Chondrocyte (in vitro differentiated cells): ENCODE data around the gene PPM1H. TPM values are rescaled to one million over a fixed set of nuclear protein-coding genes. Genes with fewer than 3 reads are reported as not detected.
"Not testable (repeated sequence)": the region's sequence is repeated elsewhere in the genome, so short reads cannot be mapped to it uniquely, and the experiment has no call there.

ENCODE experiments used
- DNase-seq: peaks from one replicate; pipeline ENCODE4 v3.0.0; 2021; ENCODE audit warnings: mixed read lengths, low spot score
- H3K27ac Mint-ChIP-seq: one replicate; pipeline ENCODE4 v1.8.0; 2021; ENCODE audit warnings: mild to moderate bottlenecking, moderate library complexity, mixed read lengths; ENCODE audit not compliant: unreplicated experiment
- H3K27me3 Mint-ChIP-seq: 2 replicates; pipeline ENCODE4 v1.8.0; 2021; ENCODE audit warnings: low read depth, mixed read lengths
- H3K36me3 Mint-ChIP-seq: 2 replicates; pipeline ENCODE4 v1.8.0; 2021; ENCODE audit warnings: low read depth, mixed read lengths
- H3K4me1 Mint-ChIP-seq: 2 replicates; pipeline ENCODE4 v1.8.0; 2021; ENCODE audit warnings: low read depth, mild to moderate bottlenecking, mixed read lengths
- H3K4me3 Mint-ChIP-seq: one replicate; pipeline ENCODE4 v1.8.0; 2021; ENCODE audit warnings: mild to moderate bottlenecking, moderate library complexity, mixed read lengths; ENCODE audit not compliant: unreplicated experiment
- H3K9me3 Mint-ChIP-seq: 2 replicates; pipeline ENCODE4 v1.8.0; 2021; ENCODE audit warnings: low read depth, mixed read lengths
- CTCF ChIP-seq: fragments of 200-600 bp; sonication (generic); IDR thresholded peaks from 2 replicates; pipeline ENCODE4 v1.5.0; 2021; ENCODE audit warnings: antibody characterized with exemption, mild to moderate bottlenecking, moderate library complexity
- total RNA-seq: library from RNA; stranded (reverse); gene quantifications from 3 replicates; pipeline ENCODE4 v1.2.1, GENCODE V29; 2021

PPM1H gene
- total RNA-seq, 1 donor from 2014 or later: 34.3 TPM

- Mint-ChIP-seq H3K27me3 (no peaks in the 10 kb centered on the region), H3K36me3 (peaks cover 14% of the 10 kb centered on the region), H3K4me3 (no peak overlapping the region), H3K4me1 (peaks cover 6% of the 10 kb centered on the region), H3K9me3 (peaks cover 2% of the 10 kb centered on the region), H3K27ac (no peak overlapping the region)
- DNase-seq: no peak
- TF ChIP-seq CTCF: peak; percentile 24
Observed at GRCh38 chr12:62827042-62827441, 107.9 kb downstream of the PPM1H start.

- peaks cover 27% of the 10 kb centered on the region for H3K4me1 Mint-ChIP-seq
- H3K9me3 Mint-ChIP-seq: no peaks in the 10 kb centered on the region
- peak; percentile 51 for TF ChIP-seq CTCF
- H3K27ac Mint-ChIP-seq: peak overlapping the region; percentile 88
- peak overlapping the region; percentile 49 for H3K4me3 Mint-ChIP-seq
- no peaks in the 10 kb centered on the region for H3K27me3 Mint-ChIP-seq
- H3K36me3 Mint-ChIP-seq: peaks cover 2% of the 10 kb centered on the region
- no peak for DNase-seq
Observed at GRCh38 chr12:62817556-62818271, 117.2 kb downstream of the PPM1H start.

- no peaks in the 10 kb centered on the region for H3K27me3 Mint-ChIP-seq
- H3K27ac Mint-ChIP-seq: no peak overlapping the region
- H3K9me3 Mint-ChIP-seq: no peaks in the 10 kb centered on the region
- peaks cover 38% of the 10 kb centered on the region for H3K4me1 Mint-ChIP-seq
- no peaks in the 10 kb centered on the region for H3K36me3 Mint-ChIP-seq
- no peak overlapping the region for H3K4me3 Mint-ChIP-seq
- no peak for DNase-seq
- no peak for TF ChIP-seq CTCF
Observed at GRCh38 chr12:62814243-62814642, 120.7 kb downstream of the PPM1H start.

GRCh38 chr12:62813031-62813829 is 121.7 kb downstream of the PPM1H start:
- H3K27ac Mint-ChIP-seq: no peak overlapping the region
- H3K27me3 Mint-ChIP-seq: no peaks in the 10 kb centered on the region
- H3K4me3 Mint-ChIP-seq: no peak overlapping the region
- no peaks in the 10 kb centered on the region for H3K36me3 Mint-ChIP-seq
- peak; percentile 85 for TF ChIP-seq CTCF
- H3K9me3 Mint-ChIP-seq: no peaks in the 10 kb centered on the region
- H3K4me1 Mint-ChIP-seq: peaks cover 35% of the 10 kb centered on the region
- DNase-seq: no peak

- peaks cover 24% of the 10 kb centered on the region for H3K4me1 Mint-ChIP-seq
- not testable (repeated sequence) for H3K4me3 Mint-ChIP-seq, DNase-seq, H3K27ac Mint-ChIP-seq, H3K27me3 Mint-ChIP-seq, H3K36me3 Mint-ChIP-seq, H3K9me3 Mint-ChIP-seq
Observed at GRCh38 chr12:62811481-62811880, 123.5 kb downstream of the PPM1H start.
